Endothelial cell of hepatic sinusoid (primary cell): Measurements from ENCODE around the gene CD180.

Experiments
- in situ Hi-C: cut with HindIII; loops from 2 replicates; pipeline ENCODE4 v1.10.0; 2017; ENCODE audit warnings: low sequenced_read_pairs

CD180 gene

GRCh38 chr5:67140413-67140812, 56.2 kb downstream of the CD180 start:
- in situ Hi-C loops: no loop called here

GRCh38 chr5:67139030-67139429, 57.6 kb downstream of the CD180 start:
- in situ Hi-C loops: no loop called here

GRCh38 chr5:67135381-67135984, 61.1 kb downstream of the CD180 start:
- in situ Hi-C loops: no loop called here

GRCh38 chr5:67133776-67134175, 62.8 kb downstream of the CD180 start:
- in situ Hi-C loops: no loop called here

DNA sequence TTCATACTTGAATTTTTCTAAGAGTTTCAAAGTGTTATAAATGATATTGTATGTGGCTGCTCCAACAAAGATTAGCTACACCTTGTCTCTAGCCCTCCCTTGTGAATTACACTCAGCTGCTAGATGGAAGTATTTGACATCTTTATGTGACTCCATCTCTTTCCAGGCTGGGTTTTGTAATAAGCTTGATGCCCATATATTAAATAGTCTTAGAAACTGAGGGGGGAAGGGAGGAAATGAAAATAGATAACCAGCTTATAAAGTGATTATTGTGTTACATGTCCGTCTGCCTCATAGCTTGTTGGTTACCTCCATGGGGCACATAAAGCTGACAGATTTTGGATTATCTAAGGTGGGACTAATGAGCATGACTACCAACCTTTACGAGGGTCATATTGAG, 63.4 kb downstream of the CD180 start:
- in situ Hi-C loops: no loop called here

GRCh38 chr5:67129768-67130167, 66.8 kb downstream of the CD180 start:
- in situ Hi-C loops: no loop called here
